GM21723 (cell line): ENCODE data around the gene IRF3.
"Not testable (repeated sequence)": the region's sequence is repeated elsewhere in the genome, so short reads cannot be mapped to it uniquely, and the experiment has no call there.

ENCODE experiments used
- ATAC-seq: cut with Tn5 transposase; IDR thresholded peaks from one replicate; pipeline ENCODE4 v1.9.1; 2021; ENCODE audit warnings: mild to moderate bottlenecking, moderate library complexity; ENCODE audit not compliant: unreplicated experiment

Gene IRF3

DNA sequence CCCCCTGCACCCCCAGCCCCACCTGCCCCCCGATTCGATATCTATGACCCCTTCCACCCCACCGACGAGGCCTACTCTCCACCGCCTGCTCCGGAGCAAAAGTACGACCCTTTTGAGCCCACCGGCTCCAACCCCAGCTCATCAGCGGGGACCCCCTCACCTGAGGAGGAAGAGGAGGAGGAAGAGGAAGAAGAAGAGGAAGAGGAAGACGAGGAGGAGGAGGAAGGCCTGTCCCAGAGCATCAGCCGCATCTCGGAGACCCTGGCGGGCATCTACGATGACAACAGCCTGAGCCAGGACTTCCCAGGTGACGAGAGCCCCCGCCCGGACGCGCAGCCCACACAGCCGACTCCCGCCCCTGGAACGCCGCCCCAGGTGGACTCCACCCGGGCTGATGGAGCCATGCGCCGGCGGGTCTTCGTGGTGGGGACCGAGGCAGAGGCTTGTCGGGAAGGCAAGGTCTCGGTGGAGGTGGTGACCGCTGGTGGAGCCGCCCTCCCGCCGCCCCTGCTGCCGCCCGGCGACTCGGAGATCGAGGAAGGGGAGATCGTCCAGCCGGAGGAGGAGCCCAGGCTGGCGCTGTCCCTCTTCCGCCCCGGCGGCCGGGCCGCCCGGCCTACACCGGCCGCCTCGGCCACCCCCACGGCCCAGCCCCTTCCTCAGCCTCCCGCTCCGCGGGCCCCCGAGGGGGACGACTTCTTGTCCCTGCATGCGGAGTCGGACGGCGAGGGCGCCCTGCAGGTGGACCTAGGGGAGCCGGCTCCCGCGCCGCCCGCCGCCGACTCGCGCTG lies 14.4 kb downstream of the IRF3 start:
- no peak for ATAC-seq

DNA sequence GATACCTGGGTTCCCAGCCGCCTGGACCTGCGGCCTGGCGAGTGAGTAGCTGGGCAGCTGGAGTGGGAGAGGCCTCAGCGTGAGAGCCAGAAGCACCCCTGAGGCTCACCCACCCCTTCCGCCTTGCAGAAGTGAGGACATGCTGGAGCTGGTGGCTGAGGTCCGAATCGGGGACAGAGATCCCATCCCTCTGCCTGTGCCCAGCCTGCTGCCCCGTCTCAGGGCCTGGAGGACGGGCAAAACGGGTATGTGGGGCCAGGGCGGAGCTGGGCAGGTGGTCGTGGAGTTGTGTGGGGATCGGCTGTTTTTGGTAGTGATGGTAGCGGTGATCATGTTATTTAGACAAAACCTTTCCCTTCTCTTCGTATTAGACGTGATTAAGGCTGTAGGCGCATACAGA lies 19.1 kb downstream of the IRF3 start:
- no peak for ATAC-seq

DNA sequence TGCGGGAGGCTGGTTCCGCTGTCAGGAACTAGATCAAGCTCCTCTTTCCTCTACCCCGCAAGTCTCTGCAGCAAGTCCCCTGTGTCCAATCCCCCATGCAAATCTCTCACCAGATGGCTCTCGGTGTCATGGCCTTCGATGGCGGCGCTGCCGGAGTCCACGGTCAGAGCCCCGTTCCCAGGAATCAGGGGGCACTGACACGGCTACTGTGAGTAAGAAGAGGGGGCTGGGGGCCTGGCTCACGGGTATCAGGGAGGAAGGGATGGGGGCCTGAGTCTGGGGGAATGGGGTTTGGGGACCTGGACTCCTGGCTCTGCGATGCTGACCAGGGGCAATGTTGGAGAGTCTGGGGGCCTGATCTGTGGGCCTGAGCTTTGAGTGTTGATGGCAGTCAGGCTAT lies 19.7 kb downstream of the IRF3 start:
- no peak for ATAC-seq

DNA sequence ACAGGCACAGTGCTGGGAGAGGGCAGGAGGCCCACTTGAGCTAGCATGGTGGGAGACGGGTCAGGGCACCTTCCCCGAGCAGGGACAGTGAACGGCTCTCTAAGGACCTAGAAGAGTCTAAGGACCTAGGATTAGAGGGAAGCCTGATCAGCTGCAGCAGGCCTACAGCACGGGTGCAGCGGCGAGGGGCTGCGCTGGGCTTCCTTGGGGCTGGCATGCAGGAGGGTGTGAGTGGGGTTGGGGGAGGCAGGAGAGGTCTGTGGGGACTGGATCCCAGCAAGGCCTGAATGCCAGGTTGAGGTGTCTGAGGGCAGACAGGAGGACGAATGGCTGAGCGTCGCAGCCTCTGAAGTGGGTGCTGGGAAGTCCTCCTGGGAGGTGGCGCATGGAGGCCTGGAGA lies 20.1 kb downstream of the IRF3 start:
- ATAC-seq: no peak

DNA sequence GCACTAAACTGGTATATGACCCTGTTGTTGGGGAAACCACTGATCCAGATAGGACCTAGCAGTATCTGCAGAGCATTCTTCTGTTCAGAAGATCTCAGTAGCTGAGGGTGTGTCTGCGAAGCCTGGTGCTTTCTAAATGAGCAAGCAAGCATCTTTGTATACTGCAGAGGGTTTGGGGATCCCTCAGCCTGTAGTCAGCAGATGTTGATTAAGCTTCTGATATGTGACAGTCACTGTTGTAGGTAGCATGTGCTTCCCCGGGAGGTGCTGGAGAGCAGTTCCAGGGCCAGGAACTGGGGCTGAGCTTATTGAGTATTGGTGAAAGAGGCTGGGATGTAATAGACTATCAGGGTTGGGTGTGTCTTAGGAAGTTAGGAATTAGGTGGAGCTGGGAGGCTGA lies 22.2 kb downstream of the IRF3 start:
- ATAC-seq: no peak

DNA sequence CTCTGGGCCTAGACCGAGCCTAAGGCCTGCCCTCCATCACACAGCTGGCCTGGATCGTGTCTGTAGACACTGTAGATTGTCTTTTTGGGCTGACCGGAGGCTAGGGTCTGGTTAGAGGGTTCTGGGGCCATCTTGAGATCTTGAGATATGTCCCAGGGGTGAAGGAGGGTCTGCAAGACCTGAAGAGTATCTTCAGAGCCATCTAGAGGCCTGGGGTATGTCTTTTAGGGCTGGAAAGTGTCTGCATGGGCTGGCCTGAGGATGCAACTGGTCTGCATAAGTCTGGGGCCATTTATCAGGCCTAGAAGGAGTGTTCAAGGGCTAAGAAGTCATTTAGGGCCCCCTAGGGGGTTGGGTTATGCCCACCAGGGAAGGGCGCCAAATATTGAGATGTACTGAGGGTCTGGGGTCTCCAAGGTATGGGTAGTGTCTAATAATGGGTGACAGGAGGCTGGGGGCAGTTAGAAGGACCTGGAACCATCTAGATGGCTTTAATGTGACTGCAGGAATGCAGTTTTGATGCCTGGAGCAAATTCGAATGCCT lies 23.1 kb downstream of the IRF3 start:
- ATAC-seq: no peak

DNA sequence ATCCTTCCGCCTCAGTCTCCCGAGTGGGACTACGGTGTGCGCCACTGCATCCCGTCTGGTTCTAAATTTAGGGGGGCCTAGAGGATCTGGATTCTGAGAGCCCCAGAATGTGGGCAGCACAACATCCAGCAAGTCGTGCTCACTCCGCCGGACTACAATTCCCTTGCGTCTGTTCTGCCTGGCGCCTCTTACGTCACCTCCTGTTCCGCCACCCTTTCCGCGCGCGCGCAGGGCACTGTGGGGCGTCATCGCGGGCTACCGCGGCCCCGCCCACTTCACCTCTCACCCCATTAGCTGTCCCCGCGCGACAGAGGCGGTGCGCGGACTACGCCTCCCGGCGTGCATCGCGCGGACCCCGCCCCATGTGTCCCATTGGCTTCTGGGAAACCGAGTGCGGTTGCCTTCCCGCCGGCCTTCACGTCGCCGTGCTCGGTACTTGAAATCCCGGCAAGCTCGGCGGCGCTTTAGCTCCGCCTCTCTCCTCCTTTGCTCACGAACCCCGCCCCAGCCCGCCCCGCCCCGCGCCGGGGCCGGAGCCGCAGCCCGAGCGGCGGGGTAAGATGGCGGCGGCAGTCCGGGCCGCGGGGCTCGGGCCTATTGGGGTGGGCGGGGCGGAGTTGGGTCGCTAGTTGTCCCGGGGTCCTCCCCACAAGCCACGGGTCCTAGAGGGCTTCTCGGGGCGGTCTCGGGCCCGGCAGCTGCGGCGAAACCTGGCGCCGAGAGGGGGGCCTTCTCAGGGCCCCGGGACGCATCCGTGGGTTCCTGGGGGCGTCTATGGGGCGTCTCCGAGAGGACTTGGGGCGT lies 23.8 kb downstream of the IRF3 start, which contains the start of gene SCAF1:
TSS of gene SCAF1 (plus strand) at position 522 of the 804 bp plus-strand sequence. CDS start 2,818 bp downstream, outside the sequence.
- peak; percentile 58 for ATAC-seq

DNA sequence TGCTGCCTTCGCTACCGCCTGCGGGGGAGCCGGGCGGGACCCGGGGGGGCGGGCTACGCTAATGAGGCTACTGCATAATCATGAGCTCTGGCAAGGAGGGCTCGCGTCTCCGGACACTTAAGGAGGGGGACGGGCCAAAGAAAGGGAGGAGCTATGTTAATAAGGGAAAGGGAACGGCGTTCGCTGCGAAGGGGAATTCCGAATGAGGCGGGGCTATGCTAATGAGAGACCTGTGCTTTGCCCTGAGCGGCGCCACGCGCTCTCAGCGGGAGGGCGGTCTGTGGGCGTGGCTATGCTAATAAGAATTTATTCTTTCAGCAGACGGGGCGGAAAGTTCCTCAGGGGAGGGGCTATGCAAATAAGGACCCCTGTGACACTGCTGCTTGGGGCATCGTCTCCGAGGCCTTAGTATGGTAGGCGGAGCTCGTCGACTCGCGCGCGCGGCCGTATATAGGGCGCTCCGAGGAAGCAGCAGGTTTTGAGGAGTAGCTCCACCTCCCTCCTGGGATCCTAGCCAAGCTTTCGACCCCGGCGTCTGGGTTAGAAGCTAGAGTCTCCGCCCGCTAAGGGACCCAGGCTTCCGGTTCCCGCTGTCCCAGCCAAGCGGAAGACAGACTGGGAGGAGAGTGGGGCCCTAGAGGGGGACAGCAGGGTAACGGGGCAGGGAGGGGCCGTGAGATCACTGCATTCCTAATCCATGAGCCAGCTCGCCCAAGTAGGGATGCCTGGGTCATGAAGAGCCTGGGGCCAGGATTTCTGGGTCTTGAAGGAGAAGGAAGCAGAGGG lies 25.4 kb downstream of the IRF3 start, which contains the start of gene RRAS:
TSS of gene RRAS (minus strand) at position 31 of the 786 bp plus-strand sequence. CDS start 45 bp downstream, outside the sequence.
- peak; percentile 61 for ATAC-seq

DNA sequence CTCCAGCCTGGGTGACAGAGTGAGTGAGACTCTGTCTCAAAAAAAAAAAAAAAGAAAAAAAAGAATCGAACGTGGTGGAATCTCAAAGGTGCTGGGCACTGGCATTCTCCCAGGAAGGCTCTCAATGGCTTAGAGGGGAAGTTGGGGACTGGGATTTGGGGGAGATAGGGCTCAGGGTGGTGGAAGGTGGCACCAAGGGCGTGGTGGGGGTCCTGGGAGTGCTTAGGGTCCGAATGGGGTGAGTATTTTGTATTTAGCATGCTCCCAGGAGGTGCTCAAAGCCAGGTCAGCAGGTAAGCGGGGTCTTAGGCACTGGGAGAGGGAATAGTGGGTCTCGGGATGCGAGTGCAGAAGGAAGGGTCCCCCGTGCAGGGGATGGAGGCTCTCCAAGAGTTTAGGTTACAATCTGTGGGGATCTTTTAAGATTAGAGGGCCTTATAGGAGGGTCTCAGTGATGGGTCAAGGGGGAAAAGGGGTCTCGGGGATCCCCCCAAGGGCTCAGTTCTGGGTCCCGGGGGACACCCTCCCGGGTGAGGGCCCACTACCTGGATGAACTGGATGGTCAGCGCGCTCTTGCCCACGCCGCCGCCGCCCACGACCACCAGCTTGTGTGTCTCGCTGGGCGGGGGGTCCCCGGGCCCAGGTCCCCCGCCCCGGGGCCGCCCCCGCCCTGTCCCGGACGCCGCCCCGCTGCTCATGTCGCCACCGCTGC lies 26.1 kb downstream of the IRF3 start:
- no peak for ATAC-seq

DNA sequence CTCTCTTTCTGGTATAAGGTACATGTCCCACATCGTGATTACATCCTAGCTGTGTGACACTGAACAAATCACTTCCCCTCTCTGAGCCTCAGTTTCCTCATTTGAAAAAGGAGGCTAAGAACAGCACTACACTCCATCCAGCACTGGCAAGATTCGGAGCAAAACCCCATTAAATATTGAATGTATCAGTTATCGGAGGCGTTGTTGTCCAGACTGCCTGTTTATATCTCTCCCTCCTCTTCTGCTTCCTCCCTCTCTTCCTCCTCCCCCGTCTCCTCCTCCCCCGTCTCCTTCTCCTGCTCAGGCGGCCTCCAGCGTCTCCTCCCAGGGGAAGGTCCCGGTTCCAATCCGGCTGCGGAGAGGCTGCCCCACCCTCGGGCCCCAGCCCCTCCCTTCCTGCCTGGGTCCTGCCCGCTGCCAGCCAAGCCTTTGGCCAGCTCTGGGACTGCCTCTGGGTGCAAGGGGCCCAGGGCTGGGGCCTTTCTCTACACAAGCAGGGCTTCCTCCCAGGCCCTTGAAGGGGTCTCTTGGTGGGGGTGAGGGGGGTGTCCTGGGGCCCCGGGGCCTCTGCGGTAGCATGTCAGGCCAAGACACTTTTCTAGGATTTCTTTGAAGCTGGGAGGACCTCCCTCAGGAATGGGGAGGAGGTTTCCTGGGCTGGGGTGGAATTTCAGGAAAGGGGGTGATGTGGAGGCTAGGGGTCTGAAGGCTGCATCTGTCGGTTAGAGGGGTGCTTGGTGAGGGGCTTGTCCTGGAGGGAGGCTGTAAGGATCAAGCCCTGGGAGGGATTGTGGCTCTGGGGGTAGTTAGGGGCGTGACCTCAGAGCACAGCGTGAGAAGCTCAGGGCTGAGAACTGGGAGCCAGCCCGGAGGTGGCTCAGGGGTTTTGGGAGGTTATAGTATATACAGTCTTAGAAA lies 27.6 kb downstream of the IRF3 start:
- no peak for ATAC-seq

DNA sequence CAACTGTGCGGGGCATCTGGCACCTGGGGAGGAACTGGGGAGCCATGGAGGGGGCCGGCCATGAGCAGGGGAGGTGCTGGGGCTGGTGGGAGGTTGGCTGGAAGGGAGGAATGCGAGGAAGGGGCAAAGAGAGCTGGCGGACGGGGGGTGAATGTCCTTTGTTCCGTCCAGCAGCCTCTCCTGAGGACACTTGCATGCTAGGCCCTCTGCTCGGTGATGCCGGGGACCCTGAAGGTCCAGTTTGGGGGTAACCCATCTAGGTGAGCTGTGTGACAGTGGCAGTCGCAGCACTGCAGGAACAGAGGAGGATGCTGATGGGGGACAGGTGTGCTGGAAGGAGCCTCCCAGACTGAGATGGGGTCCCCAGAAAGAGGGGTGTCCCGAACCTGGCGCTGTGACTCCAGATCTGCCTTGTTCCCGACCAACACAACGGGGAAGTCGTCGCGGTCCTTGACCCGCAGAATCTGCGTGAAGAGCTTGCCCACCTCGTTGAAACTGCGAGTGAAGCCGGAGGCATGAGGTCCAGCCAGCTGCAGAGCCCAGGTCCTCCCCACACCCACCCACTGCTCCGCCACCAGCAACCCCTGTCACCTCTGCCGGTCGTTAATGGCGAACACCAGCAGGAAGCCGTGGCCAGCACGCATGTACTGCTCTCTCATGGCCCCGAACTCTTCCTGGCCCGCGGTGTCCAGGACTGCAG lies 29.3 kb downstream of the IRF3 start:
- no peak for ATAC-seq

DNA sequence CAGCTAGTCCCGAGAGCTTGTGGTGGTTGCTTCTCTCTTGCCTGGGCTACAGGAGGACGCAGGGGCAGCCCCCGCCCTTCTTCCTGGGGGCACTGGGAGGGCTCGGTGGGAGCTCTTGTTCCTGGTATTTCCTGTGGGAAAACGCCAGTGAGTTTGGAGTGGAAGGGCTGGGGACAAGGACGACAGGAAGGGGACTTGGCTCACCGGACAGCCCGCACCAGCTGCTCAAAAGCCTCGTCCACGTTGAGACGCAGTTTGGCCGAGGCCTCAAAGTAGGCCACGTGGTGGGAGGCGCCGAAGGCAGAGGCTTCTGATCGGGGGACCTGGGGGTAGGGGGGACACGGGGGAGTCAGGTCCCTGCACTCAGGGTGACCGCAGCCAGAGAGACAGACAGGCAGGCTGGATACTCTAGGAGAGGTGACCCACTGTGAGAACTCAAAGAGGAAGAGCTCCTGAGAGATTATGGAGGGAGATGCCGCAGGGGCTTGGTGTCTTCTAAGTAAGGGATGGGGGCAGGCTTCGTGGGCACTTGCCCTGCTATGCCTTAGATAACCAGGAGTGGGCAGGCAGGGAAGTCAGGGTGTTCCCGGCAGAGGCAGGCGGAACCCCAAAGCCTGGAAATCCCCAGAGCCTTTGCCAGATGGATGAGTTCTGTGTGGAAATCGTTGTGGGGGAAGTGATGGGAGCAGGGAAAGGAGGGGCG lies 30.0 kb downstream of the IRF3 start:
- ATAC-seq: no peak

DNA sequence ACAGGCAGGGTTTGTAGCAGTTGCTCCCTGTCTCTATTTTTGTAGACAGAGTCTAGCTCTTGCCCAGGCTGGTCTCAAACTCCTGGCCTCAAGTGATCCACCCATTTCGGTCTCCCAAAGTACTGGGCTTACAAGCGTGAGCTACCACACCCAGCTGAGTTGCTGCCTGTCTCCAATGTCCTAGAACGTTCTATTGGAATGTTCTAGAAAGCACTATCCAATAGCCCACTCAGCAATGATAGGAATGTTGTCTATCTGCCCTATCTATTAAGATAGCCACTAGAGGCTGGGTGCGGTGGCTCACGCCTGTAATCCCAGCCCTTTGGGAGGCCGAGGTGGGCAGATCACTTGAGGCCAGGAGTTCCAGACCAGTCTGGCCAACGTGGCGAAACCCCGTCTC lies 32.4 kb downstream of the IRF3 start:
- not testable (repeated sequence) for ATAC-seq

DNA sequence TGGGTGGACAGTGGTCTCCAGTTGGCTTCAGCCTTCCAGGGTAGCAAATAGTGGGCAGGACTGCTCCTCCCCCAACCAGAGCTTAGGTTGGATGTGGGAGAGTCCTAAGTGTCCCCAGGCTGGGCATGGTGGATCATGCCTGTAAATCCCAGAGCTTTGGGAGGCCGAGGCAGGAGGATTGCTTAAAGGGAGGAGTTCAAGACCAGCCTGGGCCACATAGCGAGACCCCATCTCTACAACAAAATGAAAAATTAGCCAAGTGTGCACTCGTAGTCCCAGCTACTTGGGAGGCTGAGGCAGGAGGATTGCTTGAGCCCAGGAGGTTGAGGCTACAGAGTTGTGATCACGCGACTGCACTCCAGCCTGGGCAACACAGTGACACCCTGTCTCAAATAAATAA lies 33.1 kb downstream of the IRF3 start:
- no peak for ATAC-seq

DNA sequence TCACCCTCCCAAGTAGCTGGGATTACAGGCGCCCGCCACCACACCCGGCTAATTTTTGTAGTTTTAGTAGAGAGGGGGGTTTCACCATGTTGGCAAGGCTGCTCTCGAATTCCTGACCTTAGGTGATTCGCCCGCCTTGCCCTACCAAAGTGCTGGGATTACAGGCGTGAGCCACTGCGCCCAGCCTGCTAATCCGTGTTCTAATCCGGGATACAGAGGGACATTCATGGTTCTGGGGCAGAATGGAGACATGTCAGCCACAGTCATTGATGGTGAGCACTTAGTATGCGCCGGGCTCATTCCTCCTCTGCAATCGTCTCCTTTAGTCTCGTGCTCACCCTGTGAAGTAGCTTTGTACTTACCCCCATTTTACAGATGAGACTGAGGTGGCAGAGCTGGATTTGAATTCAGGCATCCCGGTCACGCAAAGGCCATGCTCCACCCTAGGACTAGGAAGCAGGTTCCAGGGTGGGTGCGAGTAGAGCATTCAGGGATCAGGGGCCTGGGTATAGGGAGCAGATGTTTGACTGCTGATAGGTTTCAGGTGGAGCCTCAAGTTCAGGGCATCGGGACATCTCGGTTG lies 34.0 kb downstream of the IRF3 start:
- no peak for ATAC-seq

DNA sequence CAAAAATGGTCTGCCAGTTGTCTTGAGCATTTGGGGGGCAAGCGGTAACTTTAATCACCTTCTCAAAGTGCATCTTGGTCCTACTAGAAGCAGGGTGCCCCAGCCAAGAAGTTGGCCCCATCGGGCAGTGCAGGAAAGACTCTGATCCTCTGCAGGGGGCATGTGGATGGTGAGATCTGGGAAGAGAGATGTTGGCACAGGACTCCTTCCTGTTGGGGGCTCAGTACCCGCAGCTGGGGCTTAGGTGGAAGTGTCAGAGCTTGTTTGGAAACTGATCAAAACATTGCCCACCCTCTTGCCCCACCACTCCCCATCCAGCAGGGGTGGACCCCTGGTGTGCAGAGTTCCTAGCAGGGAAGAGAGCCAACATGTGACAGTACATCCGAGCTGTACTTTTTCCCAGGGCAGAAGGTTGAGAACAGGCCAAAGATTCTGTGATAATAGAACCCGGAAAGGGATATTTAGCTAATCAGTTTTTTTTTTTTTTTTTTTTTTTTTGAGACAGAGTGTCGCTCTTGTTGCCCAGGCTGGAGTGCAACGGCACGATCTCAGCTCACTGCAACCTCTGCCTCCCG lies 34.6 kb downstream of the IRF3 start:
- ATAC-seq: no peak

DNA sequence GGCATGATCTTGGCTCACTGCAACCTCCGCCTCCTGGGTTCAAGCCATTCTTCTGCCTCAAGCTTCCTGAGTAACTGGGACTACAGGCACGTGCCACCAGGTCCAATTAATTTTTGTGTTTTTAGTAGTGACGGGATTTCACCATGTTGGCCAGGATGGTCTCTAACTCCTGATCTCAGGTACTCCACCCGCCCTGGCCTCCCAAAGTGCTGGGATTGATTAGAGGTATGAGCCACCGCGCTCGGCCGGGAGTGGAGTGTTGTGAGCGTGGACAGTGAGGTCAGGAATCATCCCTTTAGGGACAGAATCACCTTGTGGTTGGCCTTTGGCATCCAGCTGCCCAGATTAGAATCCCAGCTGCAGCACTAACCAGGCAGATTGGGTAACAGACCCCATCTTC lies 36.0 kb downstream of the IRF3 start:
- ATAC-seq: no peak
